Stimulated activated CD4-positive, alpha-beta T cell treated with anti-CD3 and anti-CD28 coated beads, Interleukin-15, amount 100 ng/mL, for 48 hours (primary cell): ENCODE results near the gene GYS2.
"Not testable (repeated sequence)": the region's sequence is repeated elsewhere in the genome, so short reads cannot be mapped to it uniquely, and the experiment has no call there.

ENCODE experiments used
- DNase-seq, 2 donors: peaks; one replicate each; pipeline ENCODE4 v3.0.0-alpha.2; 2020; ENCODE audit warnings: low read depth in 2 of 2

GYS2 gene

DNA sequence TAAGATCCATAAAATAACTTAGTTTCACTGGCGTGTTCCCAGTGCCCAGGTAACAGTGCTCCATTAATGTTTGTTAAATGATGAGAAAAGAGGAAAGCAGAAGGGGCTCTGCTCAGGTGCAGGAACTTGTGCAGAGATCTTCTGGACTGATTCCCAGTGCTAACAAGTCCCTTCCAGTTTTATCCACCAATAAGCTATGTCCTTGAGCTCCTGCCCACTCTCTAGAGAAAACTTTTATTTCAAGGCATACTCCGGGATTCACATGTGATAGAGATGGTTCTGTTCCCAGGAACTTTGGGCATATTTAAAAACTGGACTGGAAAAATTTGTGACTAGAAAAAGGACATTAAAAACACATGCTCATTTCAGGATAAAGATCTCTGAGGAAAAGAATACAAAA, 1.9 kb downstream of the GYS2 start:
- DNase-seq: no peak

DNA sequence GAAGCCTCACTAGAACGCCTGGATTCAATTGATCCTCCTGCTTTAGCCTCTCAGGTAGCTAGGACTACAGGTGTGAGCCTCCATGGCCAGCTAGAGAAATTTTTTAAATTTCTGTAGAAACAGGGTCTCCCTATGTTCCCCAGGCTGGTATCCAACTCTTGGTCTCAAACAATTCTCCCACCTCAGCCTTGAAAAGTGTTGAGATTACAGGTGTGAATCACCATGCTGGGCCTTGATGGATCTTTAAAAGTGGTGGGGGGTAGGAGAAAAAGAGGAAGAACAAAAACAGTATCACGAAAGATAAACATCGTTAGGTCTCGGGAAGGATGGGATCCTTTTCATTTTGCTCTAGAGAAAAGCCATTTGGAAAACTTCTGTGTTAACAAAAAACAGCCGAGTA, 4.5 kb downstream of the GYS2 start:
- DNase-seq: no peak

DNA sequence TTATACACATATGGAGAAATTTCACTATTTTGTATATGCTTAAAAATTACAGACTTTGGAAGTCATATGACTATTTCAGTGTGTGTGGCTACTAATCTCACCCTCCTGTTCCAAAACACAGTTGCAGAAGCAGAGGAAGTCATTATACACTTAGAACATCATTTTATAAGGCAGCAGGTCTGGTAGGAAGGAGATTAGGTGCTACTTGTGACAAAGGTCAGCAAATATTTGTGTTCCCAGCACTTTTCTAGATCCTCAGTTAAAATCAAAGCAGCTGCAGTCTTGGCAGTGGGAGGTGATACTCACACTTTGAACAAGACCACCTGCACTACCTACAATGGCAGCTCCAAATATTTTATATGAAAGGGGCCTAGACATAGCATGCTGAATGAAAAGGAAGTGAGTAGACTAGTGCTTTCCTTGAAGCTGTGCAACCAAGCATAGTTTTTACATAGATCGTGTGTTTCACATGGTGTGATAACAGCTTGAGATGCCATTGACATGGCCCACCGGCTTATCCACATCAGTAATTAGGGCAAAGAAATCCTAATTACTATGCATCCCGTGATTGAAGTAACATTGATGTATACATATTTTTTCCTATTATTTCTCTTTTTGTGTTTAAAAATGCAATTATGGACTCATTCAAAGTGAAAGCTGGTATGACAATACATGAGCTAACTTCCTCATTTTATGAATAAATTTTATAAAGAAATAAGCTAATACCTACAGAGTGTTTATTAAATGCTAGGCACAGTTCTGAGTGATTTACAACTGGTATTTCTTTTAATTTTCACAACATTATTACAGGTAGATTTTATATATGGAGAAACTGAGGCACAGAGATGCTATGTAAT, 5.3 kb downstream of the GYS2 start:
- DNase-seq: no peak

GRCh38 chr12:21598651-21599050, 6.0 kb downstream of the GYS2 start:
- DNase-seq: no peak

- DNase-seq: not testable (repeated sequence)
Observed at GRCh38 chr12:21595356-21595755, 9.3 kb downstream of the GYS2 start.

DNA sequence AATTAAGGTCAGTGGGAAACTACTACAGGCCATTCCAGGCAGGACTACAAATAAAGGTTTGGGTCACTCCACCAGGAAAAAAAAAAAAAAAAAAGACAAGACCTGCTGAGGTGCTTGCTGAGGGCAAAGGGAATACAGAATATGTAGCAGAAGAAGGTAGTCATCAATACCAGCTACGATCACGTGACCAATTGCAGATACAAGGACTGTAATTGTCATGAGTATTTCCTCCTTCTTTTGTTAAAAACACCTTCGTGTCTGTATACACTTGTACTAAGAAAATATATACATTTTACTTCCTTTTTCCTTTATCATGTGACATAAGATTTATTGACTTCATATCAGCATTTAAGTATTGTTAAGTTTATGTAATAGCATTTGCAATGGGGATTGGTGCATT, 19.2 kb downstream of the GYS2 start:
- DNase-seq: no peak

- DNase-seq: not testable (repeated sequence)
Observed at GRCh38 chr12:21584403-21585182, 20.1 kb downstream of the GYS2 start.

DNA sequence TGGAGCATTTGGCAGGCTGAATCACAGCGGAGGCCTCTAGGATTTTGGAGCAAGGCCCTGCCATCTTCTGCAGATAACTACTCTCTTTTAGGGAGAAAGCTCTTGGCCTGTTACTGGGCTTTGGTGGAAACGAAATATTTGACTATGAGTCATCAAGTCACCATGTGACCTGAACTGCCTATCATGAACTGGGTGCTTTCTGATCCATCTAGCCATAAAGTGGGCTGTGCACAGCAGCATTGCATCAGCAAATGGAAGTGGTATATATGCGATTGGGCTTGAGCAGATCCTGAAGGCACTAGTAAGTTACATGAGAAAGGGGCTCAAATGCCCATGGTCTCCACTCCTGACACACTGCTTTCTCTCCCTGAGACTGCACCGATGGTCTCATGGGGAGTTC, 21.1 kb downstream of the GYS2 start:
- DNase-seq: no peak

- no peak for DNase-seq
Observed at GRCh38 chr12:21580748-21581516, 23.7 kb downstream of the GYS2 start.

DNA sequence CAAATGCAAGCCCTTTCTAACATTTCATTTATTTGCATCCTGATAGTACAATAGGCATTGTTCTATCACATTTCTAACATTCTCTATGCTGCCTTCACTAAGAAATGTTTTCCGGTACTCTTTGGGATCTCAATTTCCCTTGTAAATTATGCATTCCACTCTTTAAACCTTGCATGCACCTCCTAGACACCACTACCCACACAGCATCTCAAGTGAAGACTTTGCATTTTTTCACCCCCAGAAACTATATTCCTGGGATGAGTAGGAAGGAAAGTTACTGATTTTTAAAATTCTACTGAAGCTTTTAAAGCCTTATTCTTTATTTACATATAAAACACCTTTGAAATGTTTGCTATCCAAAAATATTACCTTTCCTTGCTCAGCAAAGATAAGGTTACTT, 27.1 kb downstream of the GYS2 start:
- DNase-seq: no peak

GRCh38 chr12:21576431-21576830, 28.2 kb downstream of the GYS2 start:
- DNase-seq: no peak

DNA sequence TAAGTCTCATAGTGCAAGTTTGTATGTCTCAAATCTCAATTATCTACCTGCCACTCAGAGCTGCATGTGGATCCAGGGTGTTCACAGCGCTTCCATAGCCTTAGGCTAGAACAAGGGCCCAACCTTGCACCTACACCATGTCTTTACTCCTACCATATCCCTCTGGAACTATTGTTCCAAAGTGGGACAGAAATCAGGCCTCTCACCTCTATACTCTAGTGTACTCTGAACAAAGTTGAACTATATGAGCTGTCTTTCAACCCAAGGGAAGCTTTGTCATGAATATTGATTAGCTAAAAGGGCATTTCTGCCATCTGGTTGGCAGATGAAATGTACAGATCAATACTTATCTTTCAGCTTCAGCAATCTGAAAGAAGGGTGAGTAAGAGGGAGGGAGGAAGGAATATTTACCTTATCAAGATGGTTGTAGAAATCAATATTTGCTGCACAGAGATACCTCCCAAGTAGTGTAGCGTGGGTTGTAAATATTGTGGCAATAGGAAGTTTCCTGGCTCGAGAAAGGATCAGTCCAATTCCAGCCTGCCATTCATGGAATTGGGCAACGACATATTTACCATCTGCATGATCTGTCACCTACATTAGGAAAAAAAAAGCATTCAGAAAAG, 30.8 kb downstream of the GYS2 start:
- no peak for DNase-seq

- no peak for DNase-seq
Observed at GRCh38 chr12:21571046-21571445, 33.6 kb downstream of the GYS2 start.

- DNase-seq: no peak
Observed at GRCh38 chr12:21568115-21568514, 36.5 kb downstream of the GYS2 start.

- no peak for DNase-seq
Observed at GRCh38 chr12:21566907-21567394, 37.7 kb downstream of the GYS2 start.

GRCh38 chr12:21566223-21566906, 38.3 kb downstream of the GYS2 start:
- DNase-seq: no peak

DNA sequence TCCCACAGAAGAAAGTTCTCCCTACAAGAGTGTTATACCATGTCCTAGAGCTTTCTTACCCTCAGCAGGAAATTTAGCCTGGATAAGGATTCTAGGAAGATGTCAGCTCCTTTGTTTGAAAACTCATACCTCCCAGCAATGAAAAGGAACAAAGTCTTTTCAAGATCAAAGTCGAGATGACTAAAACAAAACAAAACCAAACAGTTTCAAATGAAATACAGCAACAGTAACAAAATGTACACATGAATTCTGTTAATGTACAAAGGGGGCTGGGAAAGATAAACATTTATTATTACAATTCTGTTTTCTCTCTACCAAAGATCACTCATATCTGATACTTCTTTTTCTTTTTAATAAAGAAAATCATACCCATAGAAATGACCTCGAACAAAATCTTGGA, 41.8 kb downstream of the GYS2 start:
- no peak for DNase-seq

- DNase-seq: no peak
Observed at GRCh38 chr12:21561158-21561557, 43.5 kb downstream of the GYS2 start.

DNA sequence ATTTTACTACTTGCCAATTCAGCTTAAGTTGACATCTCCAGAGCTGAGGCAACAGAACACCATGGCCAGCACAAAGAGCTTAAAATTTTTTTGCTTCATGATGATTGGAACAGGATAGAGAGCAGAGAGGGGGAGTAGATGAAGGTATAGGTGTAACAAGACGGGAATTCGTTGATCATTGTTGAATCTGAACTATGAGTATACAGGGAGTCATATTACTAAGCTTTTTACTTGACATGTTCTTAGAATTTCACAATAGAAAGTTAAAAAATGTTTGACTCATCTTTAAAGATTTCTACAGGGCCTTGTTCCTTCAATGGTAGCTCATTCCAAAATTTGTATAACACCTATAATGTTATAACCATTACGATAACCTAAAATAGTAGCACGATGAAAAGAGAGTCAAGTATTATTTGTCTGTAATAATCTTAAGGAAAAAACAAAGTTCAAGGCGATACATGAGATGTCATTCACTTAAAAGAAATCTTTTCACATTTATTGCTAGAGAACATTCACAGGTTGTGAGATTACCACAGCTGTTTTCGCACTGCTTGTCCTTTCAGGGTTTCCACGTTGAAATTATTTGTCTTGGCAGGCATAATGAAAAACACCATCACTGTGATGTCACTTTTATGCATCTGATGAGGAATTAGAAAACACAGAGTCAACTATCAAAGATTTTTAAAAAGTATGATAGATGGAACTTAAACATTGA, 44.6 kb downstream of the GYS2 start:
- no peak for DNase-seq

DNA sequence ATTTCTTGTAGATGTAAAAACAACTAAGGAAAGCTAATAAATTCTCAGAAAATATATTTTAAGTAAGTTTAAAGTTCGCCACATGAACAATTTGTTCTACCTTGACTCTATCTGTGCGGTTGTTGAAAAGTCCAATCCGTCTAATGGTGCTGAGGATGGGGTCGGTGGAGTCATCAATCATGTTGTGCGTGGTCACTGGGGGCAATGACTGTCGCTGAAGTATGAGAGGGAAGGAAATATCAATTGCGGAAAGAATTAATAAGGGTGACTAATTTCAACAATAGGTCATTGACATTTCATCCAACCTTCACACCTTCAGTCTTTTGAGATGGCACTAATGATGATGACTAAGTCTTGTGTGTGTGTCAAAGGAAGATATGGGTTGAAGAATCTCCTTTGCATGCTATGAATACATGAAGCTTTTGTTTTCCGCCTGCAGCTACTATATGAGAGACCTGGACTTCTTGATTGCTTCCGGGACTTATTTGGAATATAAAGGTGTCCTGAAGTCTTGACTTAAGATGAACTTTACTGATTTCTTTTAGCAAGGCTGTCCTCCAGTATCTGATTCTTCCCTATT, 46.5 kb downstream of the GYS2 start:
- no peak for DNase-seq
